Stimulated activated CD4-positive, alpha-beta T cell treated with anti-CD3 and anti-CD28 coated beads, TNF-alpha, amount 100 ng/mL, for 24 hours (primary cell): Measurements from ENCODE around the gene PCDHB6.
"Not testable (repeated sequence)": the region's sequence is repeated elsewhere in the genome, so short reads cannot be mapped to it uniquely, and the experiment has no call there.

ENCODE experiments used
- DNase-seq, 3 experiments: peaks; one replicate each; pipeline ENCODE4 v3.0.0-alpha.2; 2020; ENCODE audit warnings: low read depth in 3 of 3

The PCDHB6 gene

DNA sequence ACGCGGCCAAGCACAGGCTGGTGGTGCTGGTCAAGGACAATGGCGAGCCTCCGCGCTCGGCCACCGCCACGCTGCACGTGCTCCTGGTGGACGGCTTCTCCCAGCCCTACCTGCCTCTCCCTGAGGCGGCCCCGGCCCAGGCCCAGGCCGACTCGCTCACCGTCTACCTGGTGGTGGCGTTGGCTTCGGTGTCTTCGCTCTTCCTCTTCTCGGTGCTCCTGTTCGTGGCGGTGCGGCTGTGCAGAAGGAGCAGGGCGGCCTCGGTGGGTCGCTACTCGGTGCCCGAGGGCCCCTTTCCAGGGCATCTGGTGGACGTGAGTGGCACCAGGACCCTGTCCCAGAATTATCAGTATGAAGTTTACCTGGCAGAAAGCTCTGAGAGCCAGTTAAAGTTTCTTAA lies 8.0 kb downstream of the PCDHB6 start:
- DNase-seq: not testable (repeated sequence)

DNA sequence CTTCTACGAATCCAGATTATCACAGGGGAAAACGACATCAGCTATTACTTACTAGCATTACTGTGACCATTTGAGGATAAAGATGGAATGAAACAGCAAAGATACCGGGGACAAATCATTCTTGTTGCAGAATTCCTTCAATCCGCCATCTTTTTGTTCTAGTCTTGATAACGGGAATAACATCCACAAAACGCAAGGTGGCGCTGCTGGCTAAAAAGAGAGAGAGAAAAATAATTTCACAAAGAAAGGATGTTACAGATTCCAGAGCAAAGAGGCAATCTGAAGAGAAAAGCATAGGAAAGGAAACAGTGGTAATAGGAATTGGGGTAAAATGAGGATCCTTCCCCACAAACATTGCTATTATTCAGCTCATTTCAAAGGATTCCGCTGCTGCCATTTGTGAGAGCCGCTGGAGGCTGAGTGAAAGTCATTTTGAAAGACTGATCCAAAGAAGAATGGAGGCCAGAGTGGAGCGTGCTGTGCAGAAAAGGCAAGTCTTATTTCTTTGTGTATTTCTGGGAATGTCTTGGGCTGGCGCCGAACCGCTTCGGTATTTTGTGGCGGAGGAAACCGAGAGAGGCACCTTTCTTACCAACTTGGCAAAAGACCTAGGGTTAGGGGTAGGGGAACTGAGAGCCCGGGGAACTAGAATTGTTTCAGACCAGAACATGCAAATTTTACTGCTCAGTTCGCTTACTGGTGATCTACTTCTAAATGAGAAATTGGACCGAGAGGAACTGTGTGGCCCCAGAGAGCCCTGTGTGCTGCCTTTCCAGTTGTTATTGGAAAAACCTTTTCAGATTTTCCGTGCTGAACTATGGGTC lies 22.7 kb downstream of the PCDHB6 start, which contains the start of gene PCDHB7:
Gene PCDHB7 (plus strand): TSS at position 264 of the 824 bp plus-strand sequence. CDS start 192 bp downstream, at position 456.
- no peak for DNase-seq

DNA sequence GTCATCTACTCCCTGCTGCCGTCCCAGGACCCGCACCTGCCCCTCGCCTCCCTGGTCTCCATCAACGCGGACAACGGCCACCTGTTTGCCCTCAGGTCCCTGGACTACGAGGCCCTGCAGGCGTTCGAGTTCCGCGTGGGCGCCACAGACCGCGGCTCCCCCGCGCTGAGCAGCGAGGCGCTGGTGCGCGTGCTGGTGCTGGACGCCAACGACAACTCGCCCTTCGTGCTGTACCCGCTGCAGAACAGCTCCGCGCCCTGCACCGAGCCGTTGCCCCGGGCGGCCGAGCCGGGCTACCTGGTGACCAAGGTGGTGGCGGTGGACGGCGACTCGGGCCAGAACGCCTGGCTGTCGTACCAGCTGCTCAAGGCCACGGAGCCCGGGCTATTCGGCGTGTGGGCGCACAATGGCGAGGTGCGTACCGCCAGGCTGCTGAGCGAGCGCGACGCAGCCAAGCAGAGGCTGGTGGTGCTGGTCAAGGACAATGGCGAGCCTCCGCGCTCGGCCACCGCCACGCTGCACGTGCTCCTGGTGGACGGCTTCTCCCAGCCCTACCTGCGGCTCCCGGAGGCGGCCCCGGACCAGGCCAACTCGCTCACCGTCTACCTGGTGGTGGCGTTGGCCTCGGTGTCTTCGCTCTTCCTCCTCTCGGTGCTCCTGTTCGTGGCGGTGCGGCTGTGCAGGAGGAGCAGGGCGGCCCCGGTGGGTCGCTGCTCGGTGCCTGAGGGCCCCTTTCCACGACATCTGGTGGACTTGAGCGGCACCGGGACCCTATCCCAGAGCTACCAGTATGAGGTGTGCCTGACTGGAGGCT lies 24.6 kb downstream of the PCDHB6 start:
- not testable (repeated sequence) for DNase-seq

DNA sequence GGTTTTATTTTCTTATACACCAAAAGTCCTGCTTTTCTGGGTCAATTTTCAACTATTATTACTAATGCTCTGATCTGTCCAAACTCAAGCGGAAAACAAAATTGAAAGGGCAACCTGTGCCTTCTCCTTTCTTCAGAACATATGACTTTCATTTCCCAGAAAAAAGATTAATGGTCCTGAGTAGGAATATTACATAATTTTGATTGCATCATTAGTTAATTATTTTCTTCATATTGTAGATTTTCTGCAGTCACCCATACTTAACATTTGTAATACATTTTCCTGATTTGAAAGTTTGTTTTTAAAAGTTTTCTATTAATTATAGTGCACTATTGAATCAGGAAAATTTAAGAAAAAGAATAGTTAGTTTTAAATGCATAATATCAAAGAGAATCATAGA lies 26.1 kb downstream of the PCDHB6 start:
- DNase-seq: no peak

DNA sequence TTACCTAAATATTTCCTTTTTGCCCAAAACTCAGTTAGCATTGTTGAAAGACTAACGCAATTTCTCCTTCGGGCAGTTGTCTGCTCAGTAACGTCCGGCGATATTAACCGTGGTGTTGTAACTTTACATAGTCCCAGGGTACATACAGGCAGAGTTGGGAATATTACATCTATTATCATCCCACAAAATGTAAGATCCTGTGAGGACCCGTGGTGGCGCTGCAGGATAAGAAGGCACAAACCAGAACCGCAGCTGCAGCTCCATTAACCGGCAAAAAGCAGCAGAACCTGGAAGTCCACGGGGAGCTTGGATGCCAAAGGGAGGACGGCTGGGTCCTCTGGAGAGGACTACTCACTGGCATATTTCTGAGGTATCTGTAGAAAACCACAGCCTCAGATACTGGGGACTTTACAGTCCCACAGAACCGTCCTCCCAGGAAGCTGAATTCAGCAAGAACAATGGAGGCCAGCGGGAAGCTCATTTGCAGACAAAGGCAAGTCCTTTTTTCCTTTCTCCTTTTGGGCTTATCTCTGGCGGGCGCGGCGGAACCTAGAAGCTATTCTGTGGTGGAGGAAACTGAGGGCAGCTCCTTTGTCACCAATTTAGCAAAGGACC lies 27.8 kb downstream of the PCDHB6 start, which contains the start of gene PCDHB8:
Gene PCDHB8 (plus strand): TSS at position 214 of the 615 bp plus-strand sequence. CDS start 245 bp downstream, at position 459.
- DNase-seq: not testable (repeated sequence)

DNA sequence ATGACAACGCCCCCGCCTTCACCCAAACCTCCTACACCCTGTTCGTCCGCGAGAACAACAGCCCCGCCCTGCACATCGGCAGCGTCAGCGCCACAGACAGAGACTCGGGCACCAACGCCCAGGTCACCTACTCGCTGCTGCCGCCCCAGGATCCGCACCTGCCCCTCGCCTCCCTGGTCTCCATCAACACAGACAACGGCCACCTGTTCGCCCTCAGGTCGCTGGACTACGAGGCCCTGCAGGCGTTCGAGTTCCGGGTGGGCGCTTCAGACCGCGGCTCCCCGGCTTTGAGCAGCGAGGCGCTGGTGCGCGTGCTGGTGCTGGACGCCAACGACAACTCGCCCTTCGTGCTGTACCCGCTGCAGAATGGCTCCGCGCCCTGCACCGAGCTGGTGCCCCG lies 29.5 kb downstream of the PCDHB6 start:
- not testable (repeated sequence) for DNase-seq

DNA sequence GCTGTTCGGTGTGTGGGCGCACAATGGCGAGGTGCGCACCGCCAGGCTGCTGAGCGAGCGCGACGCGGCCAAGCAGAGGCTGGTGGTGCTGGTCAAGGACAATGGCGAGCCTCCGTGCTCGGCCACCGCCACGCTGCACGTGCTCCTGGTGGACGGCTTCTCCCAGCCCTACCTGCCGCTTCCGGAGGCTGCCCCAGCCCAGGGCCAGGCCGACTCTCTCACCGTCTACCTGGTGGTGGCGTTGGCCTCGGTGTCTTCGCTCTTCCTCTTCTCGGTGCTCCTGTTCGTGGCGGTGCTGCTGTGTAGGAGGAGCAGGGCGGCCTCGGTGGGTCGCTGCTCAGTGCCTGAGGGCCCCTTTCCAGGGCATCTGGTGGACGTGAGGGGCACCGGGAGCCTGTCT lies 30.0 kb downstream of the PCDHB6 start:
- DNase-seq: not testable (repeated sequence)

DNA sequence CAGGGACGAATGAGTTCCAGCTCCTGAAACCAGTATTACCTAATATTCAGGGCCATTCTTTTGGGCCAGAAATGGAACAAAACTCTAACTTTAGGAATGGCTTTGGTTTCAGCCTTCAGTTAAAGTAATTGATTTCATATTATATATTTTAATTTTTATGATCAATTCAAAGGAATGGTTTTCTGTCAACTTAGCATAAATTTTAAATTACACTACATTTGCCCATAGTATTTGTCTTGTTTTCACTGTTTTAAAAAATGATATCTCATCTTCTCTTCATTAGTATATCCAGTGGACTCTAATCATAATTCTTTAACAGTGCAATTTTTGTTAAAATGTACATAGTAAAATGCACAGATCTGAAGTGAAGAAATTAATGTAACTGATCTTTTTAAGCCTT lies 30.5 kb downstream of the PCDHB6 start:
- DNase-seq: no peak

DNA sequence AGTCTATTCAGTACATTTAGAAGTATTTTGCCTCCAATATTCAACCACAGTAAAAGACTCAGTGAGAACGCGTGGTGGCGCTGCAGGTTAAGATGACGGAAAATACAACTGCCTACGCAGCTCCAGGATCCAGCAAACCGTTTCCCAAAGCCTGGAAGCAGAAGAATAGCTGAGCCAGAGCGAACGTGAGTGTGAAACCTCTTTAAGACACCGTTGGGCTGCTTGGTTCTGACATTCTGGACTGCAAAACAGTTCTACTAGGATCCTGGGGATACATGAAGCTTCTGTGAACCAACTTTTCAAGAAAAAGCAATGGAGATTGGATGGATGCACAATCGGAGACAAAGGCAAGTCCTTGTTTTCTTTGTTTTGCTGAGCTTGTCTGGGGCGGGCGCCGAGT lies 32.4 kb downstream of the PCDHB6 start, which contains the start of gene PCDHB16:
Gene PCDHB16 (plus strand): TSS at position 140 of the 400 bp plus-strand sequence. CDS start 173 bp downstream, at position 313.
- no peak for DNase-seq

DNA sequence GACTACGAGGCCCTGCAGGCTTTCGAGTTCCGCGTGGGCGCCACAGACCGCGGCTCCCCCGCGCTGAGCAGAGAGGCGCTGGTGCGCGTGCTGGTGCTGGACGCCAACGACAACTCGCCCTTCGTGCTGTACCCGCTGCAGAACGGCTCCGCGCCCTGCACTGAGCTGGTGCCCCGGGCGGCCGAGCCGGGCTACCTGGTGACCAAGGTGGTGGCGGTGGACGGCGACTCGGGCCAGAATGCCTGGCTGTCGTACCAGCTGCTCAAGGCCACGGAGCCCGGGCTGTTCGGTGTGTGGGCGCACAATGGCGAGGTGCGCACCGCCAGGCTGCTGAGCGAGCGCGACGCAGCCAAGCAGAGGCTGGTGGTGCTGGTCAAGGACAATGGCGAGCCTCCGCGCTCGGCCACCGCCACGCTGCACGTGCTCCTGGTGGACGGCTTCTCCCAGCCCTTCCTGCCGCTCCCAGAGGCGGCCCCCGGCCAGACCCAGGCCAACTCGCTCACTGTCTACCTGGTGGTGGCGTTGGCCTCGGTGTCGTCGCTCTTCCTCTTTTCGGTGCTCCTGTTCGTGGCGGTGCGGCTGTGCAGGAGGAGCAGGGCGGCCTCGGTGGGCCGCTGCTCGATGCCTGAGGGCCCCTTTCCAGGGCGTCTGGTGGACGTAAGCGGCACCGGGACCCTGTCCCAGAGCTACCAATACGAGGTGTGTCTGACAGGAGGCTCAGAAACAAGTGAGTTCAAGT lies 34.4 kb downstream of the PCDHB6 start:
- not testable (repeated sequence) for DNase-seq

DNA sequence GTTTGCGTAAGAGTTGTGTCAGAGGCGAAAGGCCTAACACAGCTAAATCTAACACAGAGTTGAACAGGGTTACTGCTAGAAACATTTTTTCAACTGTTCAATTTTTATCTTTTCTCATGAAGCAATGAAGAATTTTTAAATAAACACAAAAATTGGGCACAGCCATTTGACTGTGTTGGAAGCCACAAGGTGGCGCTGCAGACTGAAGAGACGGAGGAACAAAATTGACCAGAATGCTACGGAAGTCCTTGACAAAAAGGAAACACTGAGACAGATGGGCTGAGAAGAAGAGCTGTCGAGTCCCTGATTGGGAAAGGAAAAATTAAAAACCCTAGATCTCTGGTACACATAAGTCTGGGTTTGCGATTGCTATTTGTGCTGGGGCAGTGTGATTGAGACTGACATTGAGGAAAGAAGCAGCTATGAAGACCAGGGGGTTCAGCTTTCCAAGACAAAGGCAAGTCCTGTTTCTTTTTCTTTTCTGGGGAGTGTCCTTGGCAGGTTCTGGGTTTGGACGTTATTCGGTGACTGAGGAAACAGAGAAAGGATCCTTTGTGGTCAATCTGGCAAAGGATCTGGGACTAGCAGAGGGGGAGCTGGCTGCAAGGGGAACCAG lies 37.1 kb downstream of the PCDHB6 start, which contains the start of gene PCDHB9:
Gene PCDHB9 (plus strand): TSS at position 265 of the 616 bp plus-strand sequence. CDS start 158 bp downstream, at position 423.
- peak in 1 of 3 experiments; percentile 14 for DNase-seq

DNA sequence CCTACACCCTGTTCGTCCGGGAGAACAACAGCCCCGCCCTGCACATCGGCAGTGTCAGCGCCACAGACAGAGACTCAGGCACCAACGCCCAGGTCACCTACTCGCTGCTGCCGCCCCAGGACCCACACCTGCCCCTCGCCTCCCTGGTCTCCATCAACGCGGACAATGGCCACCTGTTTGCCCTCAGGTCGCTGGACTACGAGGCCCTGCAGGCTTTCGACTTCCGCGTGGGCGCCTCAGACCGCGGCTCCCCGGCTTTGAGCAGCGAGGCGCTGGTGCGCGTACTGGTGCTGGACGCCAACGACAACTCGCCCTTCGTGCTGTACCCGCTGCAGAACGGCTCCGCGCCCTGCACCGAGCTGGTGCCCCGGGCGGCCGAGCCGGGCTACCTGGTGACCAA lies 38.8 kb downstream of the PCDHB6 start:
- DNase-seq: not testable (repeated sequence)

DNA sequence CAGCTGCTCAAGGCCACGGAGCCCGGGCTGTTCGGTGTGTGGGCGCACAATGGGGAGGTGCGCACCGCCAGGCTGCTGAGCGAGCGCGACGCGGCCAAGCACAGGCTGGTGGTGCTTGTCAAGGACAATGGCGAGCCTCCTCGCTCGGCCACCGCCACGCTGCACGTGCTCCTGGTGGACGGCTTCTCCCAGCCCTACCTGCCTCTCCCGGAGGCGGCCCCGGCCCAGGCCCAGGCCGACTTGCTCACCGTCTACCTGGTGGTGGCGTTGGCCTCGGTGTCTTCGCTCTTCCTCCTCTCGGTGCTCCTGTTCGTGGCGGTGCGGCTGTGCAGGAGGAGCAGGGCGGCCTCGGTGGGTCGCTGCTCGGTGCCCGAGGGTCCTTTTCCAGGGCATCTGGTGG lies 39.3 kb downstream of the PCDHB6 start:
- DNase-seq: not testable (repeated sequence)

DNA sequence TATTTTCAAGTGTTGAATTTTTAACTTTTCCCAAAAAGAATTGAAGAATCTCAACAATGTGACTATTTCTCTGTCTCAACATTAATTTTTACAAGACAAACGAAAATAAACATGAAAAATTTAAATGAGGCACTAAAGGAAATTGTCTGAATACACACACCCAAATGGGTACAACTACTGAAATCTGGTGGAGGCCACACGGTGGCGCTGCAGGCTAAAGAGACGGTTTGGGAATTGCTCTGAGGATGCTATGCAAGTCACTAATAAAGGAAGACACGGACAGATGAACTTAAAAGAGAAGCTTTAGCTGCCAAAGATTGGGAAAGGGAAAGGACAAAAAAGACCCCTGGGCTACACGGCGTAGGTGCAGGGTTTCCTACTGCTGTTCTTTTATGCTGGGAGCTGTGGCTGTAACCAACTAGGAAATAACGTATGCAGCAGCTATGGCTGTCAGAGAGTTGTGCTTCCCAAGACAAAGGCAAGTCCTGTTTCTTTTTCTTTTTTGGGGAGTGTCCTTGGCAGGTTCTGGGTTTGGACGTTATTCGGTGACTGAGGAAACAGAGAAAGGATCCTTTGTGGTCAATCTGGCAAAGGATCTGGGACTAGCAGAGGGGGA lies 42.4 kb downstream of the PCDHB6 start, which contains the start of gene PCDHB10:
Gene PCDHB10 (plus strand): TSS at position 244 of the 616 bp plus-strand sequence. CDS start 200 bp downstream, at position 444.
- peak in 1 of 3 experiments; percentile 21 for DNase-seq

DNA sequence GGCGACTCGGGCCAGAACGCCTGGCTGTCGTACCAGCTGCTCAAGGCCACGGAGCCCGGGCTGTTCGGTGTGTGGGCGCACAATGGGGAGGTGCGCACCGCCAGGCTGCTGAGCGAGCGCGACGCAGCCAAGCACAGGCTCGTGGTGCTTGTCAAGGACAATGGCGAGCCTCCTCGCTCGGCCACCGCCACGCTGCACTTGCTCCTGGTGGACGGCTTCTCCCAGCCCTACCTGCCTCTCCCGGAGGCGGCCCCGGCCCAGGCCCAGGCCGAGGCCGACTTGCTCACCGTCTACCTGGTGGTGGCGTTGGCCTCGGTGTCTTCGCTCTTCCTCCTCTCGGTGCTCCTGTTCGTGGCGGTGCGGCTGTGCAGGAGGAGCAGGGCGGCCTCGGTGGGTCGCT lies 44.5 kb downstream of the PCDHB6 start:
- DNase-seq: not testable (repeated sequence)

DNA sequence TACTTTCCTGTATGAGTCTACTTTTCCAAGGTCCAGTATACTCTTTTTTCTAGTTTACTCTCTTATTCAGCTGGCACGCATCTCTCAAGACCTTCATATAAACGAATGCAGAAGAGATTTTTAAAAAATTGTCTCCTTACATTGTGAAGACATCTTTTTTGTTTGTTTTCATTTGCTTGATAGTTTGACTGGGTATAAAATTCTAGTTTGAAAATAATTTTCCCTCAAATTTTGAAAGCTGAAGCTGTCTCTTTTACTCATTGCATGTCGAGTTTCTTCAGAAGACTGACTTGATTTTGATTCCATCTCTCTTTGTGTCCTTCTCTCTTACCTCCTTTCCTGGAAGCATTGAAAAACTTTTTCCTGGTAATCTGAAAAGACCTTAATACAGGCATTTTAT lies 46.5 kb downstream of the PCDHB6 start:
- no peak for DNase-seq

DNA sequence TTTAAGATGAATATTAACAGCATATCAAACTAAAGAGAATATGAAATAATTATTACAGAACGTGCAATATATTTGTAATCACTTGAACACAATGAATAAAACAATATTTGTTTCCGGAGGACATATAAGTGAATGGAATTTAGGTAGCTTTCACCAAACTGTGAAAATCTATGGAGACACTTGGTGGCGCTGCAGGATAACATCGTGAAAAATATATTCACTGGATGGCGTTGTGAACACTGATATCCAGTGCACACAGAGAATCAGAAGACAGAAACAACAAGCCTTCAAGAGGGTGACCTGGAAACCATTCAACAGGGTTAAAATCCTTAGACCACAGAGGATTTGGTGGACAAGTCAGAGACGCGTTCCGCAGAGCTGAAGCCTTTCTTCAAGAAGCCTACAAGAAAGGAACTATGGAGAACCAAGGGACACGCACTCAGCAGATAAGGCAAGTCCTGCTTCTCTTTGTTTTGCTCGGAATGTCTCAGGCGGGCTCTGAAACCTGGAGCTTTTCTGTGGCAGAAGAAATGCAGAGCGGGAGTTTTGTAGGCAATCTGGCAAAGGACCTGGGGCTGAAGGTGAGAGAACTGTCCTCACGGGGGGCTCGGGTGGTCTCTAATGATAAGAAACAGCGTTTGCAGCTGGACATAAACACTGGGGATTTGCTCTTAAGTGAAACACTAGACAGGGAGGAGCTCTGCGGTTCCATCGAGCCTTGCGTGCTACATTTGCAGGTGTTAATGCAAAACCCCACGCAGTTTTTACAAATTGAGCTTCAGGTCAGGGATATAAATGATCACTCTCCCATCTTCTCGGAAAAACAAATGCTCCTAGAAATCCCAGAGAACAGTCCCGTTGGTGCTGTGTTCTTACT lies 49.7 kb downstream of the PCDHB6 start, which contains the start of gene PCDHB11:
Gene PCDHB11 (plus strand): TSS at position 269 of the 877 bp plus-strand sequence. CDS start 148 bp downstream, at position 417.
- no peak for DNase-seq

DNA sequence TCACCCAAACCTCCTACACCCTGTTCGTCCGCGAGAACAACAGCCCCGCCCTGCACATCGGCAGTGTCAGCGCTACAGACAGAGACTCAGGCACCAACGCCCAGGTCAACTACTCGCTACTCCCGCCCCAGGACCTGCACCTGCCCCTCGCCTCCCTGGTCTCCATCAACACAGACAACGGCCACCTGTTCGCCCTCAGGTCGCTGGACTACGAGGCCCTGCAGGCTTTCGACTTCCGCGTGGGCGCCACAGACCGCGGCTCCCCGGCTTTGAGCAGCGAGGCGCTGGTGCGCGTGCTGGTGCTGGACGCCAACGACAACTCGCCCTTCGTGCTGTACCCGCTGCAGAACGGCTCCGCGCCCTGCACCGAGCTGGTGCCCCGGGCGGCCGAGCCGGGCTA lies 51.3 kb downstream of the PCDHB6 start:
- not testable (repeated sequence) for DNase-seq

DNA sequence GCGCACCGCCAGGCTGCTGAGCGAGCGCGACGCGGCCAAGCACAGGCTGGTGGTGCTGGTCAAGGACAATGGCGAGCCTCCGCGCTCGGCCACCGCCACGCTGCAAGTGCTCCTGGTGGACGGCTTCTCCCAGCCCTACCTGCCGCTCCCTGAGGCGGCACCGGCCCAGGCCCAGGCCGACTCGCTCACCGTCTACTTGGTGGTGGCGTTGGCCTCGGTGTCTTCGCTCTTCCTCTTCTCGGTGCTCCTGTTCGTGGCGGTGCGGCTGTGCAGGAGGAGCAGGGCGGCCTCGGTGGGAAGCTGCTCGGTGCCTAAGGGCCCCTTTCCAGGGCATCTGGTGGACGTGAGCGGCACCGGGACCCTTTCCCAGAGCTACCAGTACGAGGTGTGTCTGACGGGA lies 51.8 kb downstream of the PCDHB6 start:
- not testable (repeated sequence) for DNase-seq
